H9 (cell line): Measurements from ENCODE around the gene KCNIP3. TPM values are rescaled to one million over a fixed set of nuclear protein-coding genes. Genes with fewer than 3 reads are reported as not detected.

Source experiments
- DNase-seq: peaks from one replicate; pipeline ENCODE4 v3.0.0-alpha.2; 2017
- H2AFZ ChIP-seq: one replicate; pipeline ENCODE4 v1.6.1; 2013; ENCODE audit warnings: mild to moderate bottlenecking, low read length, control low read depth, moderate library complexity
- H2AK5ac ChIP-seq: 2 replicates; pipeline ENCODE4 v1.6.1; 2013; ENCODE audit warnings: low read length, control low read depth, mixed read lengths; ENCODE audit not compliant: insufficient read length
- H2BK120ac ChIP-seq: one replicate; pipeline ENCODE4 v1.6.1; 2013; ENCODE audit warnings: low read depth, mild to moderate bottlenecking, low read length, control low read depth, inconsistent platforms; ENCODE audit not compliant: poor library complexity, severe bottlenecking
- H2BK12ac ChIP-seq: 2 replicates; pipeline ENCODE4 v1.6.1; 2013; ENCODE audit warnings: low read length, control low read depth, mixed read lengths, low read depth; ENCODE audit not compliant: insufficient read length
- H2BK15ac ChIP-seq: 2 replicates; pipeline ENCODE4 v1.6.1; 2013; ENCODE audit warnings: low read depth, low read length, control low read depth
- H2BK20ac ChIP-seq: one replicate; pipeline ENCODE4 v1.6.1; 2013; ENCODE audit warnings: low read depth, mild to moderate bottlenecking, low read length, control low read depth, inconsistent platforms; ENCODE audit not compliant: poor library complexity, severe bottlenecking
- H2BK5ac ChIP-seq: 2 replicates; pipeline ENCODE4 v1.6.1; 2013; ENCODE audit warnings: low read length, control low read depth, mixed read lengths; ENCODE audit not compliant: insufficient read length
- H3K14ac ChIP-seq: 2 replicates; pipeline ENCODE4 v1.6.1; 2013; ENCODE audit warnings: low read length, control low read depth; ENCODE audit not compliant: insufficient read depth
- H3K18ac ChIP-seq: 2 replicates; pipeline ENCODE4 v1.6.1; 2013; ENCODE audit warnings: low read depth, mild to moderate bottlenecking, mixed read lengths, low read length, control low read depth; ENCODE audit not compliant: insufficient read length
- H3K23ac ChIP-seq: 2 replicates; pipeline ENCODE4 v1.6.1; 2013; ENCODE audit warnings: low read length, control low read depth, mixed read lengths, low read depth; ENCODE audit not compliant: insufficient read length
- H3K23me2 ChIP-seq: 2 replicates; pipeline ENCODE4 v1.6.1; 2013; ENCODE audit warnings: low read depth, mild to moderate bottlenecking, mixed read lengths, low read length, control low read depth; ENCODE audit not compliant: insufficient read length, poor library complexity, severe bottlenecking
- H3K27ac ChIP-seq: 2 replicates; pipeline ENCODE4 v1.5.1; 2013; ENCODE audit warnings: low read length, control low read depth, mixed read lengths, low read depth; ENCODE audit not compliant: insufficient read length
- H3K27me3 ChIP-seq: 2 replicates; pipeline ENCODE4 v1.6.1; 2013; ENCODE audit warnings: low read length, control low read depth, inconsistent platforms; ENCODE audit not compliant: insufficient read depth
- H3K4ac ChIP-seq: 2 replicates; pipeline ENCODE4 v1.6.1; 2013; ENCODE audit warnings: low read depth, mild to moderate bottlenecking, control low read depth, inconsistent platforms, low read length, moderate library complexity
- H3K4me1 ChIP-seq: 2 replicates; pipeline ENCODE4 v1.6.1; 2013; ENCODE audit warnings: low read length, control low read depth, inconsistent platforms; ENCODE audit not compliant: insufficient read depth
- H3K4me2 ChIP-seq: 2 replicates; pipeline ENCODE4 v1.6.1; 2013; ENCODE audit warnings: low read length, control low read depth, mixed read lengths; ENCODE audit not compliant: insufficient read length, insufficient read depth
- H3K56ac ChIP-seq: 2 replicates; pipeline ENCODE4 v1.6.1; 2013; ENCODE audit warnings: low read depth, mild to moderate bottlenecking, mixed read lengths, low read length, control low read depth; ENCODE audit not compliant: insufficient read length
- H3K79me1 ChIP-seq: 2 replicates; pipeline ENCODE4 v1.6.1; 2013; ENCODE audit warnings: low read depth, mild to moderate bottlenecking, moderate library complexity, low read length, control low read depth, inconsistent platforms; ENCODE audit not compliant: insufficient read depth, poor library complexity, severe bottlenecking
- H3K79me2 ChIP-seq: 2 replicates; pipeline ENCODE4 v1.6.1; 2013; ENCODE audit warnings: low read length, control low read depth, inconsistent platforms; ENCODE audit not compliant: insufficient read depth
- H3K9ac ChIP-seq: 2 replicates; pipeline ENCODE4 v1.6.1; 2013; ENCODE audit warnings: low read length, control low read depth, mixed read lengths; ENCODE audit not compliant: insufficient read length; ENCODE audit errors: extremely low read depth
- H3K9me3 ChIP-seq: one replicate; pipeline ENCODE4 v1.6.1; 2013; ENCODE audit warnings: low read depth, low read length, inconsistent platforms; ENCODE audit not compliant: control insufficient read depth
- H3T11ph ChIP-seq: one replicate; pipeline ENCODE4 v1.6.1; 2013; ENCODE audit warnings: mild to moderate bottlenecking, low read length, control low read depth, inconsistent platforms
- H4K20me1 ChIP-seq: one replicate; pipeline ENCODE4 v1.6.1; 2013; ENCODE audit not compliant: control insufficient read depth, insufficient read length, insufficient read depth
- H4K5ac ChIP-seq: 2 replicates; pipeline ENCODE4 v1.6.1; 2013; ENCODE audit warnings: low read depth, mild to moderate bottlenecking, mixed read lengths, low read length, control low read depth; ENCODE audit not compliant: insufficient read length
- H4K8ac ChIP-seq: replicated peaks from 2 replicates; pipeline ENCODE4 v1.6.1; 2013; ENCODE audit warnings: low read length, control low read depth, mixed read lengths, low read depth; ENCODE audit not compliant: insufficient read length
- H4K91ac ChIP-seq: 2 replicates; pipeline ENCODE4 v1.6.1; 2013; ENCODE audit warnings: low read depth, mild to moderate bottlenecking, moderate library complexity, mixed read lengths, low read length, control low read depth; ENCODE audit not compliant: insufficient read length
- H3K27ac Mint-ChIP-seq, 3 experiments: 2 replicates in 2 of 3; 3 replicates in 1 of 3; pipeline ENCODE4 v1.8.0; 2020 to 2021; ENCODE audit warnings: mixed read lengths in 3 of 3, mild to moderate bottlenecking in 1 of 3, moderate library complexity in 1 of 3
- H3K27me3 Mint-ChIP-seq: 2 replicates; pipeline ENCODE4 v1.8.0; 2021; ENCODE audit warnings: low read depth, mild to moderate bottlenecking, moderate library complexity, mixed read lengths
- H3K36me3 Mint-ChIP-seq, 3 experiments: 2 replicates in 2 of 3; 3 replicates in 1 of 3; pipeline ENCODE4 v1.8.0; 2020 to 2021; ENCODE audit warnings: low read depth in 3 of 3, mixed read lengths in 3 of 3; ENCODE audit not compliant: insufficient read depth in 1 of 3
- H3K4me1 Mint-ChIP-seq, 2 experiments: 2 replicates each; pipeline ENCODE4 v1.8.0; 2020; ENCODE audit warnings: mixed read lengths in 2 of 2
- H3K4me3 Mint-ChIP-seq, 2 experiments: 2 replicates in 1 of 2; 3 replicates in 1 of 2; pipeline ENCODE4 v1.8.0; 2020 to 2021; ENCODE audit warnings: mild to moderate bottlenecking in 2 of 2, mixed read lengths in 2 of 2, moderate library complexity in 1 of 2
- H3K9me3 Mint-ChIP-seq, 2 experiments: 2 replicates in 1 of 2; 3 replicates in 1 of 2; pipeline ENCODE4 v1.8.0; 2020; ENCODE audit warnings: mild to moderate bottlenecking in 2 of 2, mixed read lengths in 2 of 2, moderate library complexity in 1 of 2
- WGBS: extraction: QIAGEN DNeasy Blood & Tissue Kit; methylation state at CpG from one replicate; pipeline ENCODE4 v1.1.7; 2013; ENCODE audit warnings: missing lambda C conversion rate, low lambda C conversion rate, mixed read lengths; ENCODE audit not compliant: insufficient read length; ENCODE audit errors: extremely low coverage; 5-methylcytosine and 5-hydroxymethylcytosine counted together
- total RNA-seq: library from RNA; stranded (reverse); gene quantifications from 2 replicates; pipeline ENCODE4 v1.2.1, GENCODE V29; 2021
- TF ChIP-seq, protein P1 (sequence below): fragments of 200-600 bp; sonication (generic); conservative IDR thresholded peaks from 3 replicates; pipeline ENCODE4 v1.8.0; 2021; ENCODE audit warnings: antibody characterized with exemption, mild to moderate bottlenecking

The KCNIP3 gene
- total RNA-seq, 1 experiment from 2014 or later = 1.5 TPM

DNA sequence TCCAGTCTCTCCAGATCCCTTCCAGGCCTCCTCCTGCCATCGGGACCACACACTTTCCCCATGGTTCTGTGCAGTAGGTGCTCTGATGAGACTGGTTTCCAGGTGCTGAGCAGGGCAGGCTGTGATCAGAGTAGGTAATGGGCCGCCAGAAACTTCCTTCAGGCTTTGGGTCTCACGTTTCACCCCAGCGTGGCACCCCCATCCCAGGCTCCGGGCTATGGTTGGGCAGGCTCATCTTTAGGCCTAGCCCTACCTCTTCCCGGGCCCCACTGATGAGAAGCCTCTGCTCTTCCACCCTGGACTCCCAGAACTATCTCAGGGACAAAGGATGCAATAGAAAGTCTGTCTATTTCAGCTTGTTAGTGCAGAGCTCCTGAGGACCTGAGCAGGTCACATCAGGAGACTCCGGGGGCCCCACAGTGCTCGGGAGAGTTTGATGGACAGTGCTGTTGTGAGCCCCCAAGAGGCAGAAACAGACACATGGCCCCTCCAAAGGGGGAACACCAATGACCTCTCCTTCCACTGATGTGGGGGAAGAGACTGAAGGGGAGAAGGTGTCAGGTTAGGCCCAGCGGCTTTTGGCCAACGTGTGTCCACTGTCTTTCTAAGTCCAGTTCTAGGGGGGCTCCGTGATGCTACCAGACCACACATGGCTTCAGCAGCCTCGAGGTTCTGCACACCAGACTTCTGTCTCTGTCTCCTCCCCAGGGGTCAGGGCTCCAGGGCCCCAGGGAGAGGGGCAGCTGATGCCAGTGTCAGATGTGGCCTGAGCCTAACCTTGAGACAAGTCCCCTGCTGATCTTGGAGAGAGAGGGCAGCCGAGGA, 28.7 kb upstream of the KCNIP3 start:
- Mint-ChIP-seq H3K4me1 (peaks cover 0 to under 1% of the 10 kb centered on the region in 2 experiments; a peak in 1 of 4 replicates), H3K27ac (peak overlapping the region in 1 of 3 experiments; percentile 70; a peak in 2 of 7 replicates), H3K27me3 (no peaks in the 10 kb centered on the region; the same call in none of the 2 replicates), H3K9me3 (peaks cover 0 to 4% of the 10 kb centered on the region in 2 experiments; a peak in 1 of 5 replicates), H3K4me3 (no peak overlapping the region), H3K36me3 (no peaks in the 10 kb centered on the region)
- H4K91ac ChIP-seq = no peak overlapping the region
- no peaks in the 10 kb centered on the region for H3K23me2 ChIP-seq
- no peak overlapping the region for H3K4me2 ChIP-seq
- peak; percentile 13 for DNase-seq
- no peak overlapping the region for H2AK5ac ChIP-seq
- no peak overlapping the region for H3K23ac ChIP-seq
- H3K9ac ChIP-seq = no peak overlapping the region
- no peak overlapping the region for H4K8ac ChIP-seq
- H3K9me3 ChIP-seq = no peaks in the 10 kb centered on the region
- H3K27me3 ChIP-seq = no peaks in the 10 kb centered on the region
- H3K27ac ChIP-seq = no peak overlapping the region
- H3K79me2 ChIP-seq = no peaks in the 10 kb centered on the region
- H2BK120ac ChIP-seq = no peak overlapping the region
- no peak overlapping the region for H3T11ph ChIP-seq
- no peak overlapping the region for H2BK15ac ChIP-seq
- no peaks in the 10 kb centered on the region for H3K4me1 ChIP-seq
- TF ChIP-seq, protein P1, sequence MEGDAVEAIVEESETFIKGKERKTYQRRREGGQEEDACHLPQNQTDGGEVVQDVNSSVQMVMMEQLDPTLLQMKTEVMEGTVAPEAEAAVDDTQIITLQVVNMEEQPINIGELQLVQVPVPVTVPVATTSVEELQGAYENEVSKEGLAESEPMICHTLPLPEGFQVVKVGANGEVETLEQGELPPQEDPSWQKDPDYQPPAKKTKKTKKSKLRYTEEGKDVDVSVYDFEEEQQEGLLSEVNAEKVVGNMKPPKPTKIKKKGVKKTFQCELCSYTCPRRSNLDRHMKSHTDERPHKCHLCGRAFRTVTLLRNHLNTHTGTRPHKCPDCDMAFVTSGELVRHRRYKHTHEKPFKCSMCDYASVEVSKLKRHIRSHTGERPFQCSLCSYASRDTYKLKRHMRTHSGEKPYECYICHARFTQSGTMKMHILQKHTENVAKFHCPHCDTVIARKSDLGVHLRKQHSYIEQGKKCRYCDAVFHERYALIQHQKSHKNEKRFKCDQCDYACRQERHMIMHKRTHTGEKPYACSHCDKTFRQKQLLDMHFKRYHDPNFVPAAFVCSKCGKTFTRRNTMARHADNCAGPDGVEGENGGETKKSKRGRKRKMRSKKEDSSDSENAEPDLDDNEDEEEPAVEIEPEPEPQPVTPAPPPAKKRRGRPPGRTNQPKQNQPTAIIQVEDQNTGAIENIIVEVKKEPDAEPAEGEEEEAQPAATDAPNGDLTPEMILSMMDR = no peak
- no peak overlapping the region for H2BK12ac ChIP-seq
- H3K56ac ChIP-seq = no peak overlapping the region
- no peaks in the 10 kb centered on the region for H3K79me1 ChIP-seq
- H3K14ac ChIP-seq = no peak overlapping the region
- H2BK20ac ChIP-seq = no peak overlapping the region
- H2AFZ ChIP-seq = no peak overlapping the region
- WGBS = no CpG with 5 or more reads among the region's 13 CpGs
- no peak overlapping the region for H4K5ac ChIP-seq
- no peaks in the 10 kb centered on the region for H4K20me1 ChIP-seq
- H3K18ac ChIP-seq = no peak overlapping the region
- no peak overlapping the region for H2BK5ac ChIP-seq
- H3K4ac ChIP-seq = no peak overlapping the region
